Caco-2 (cell line): ENCODE data around the gene CCL5. TPM values are rescaled to one million over a fixed set of nuclear protein-coding genes. Genes with fewer than 3 reads are reported as not detected.

Experiments
- BruUV-seq: library from RNA; stranded (reverse); fragments of 400-500 nt; replicated peaks from 2 replicates; lab custom pipeline; 2021; lab: Mats Ljungman, UMichigan
- CTCF ChIA-PET: fragments of 300-600 bp; sonication (Branson Sonifier 250); formaldehyde crosslinking; loops from one replicate; lab custom pipeline; 2022; ENCODE audit warnings: antibody characterized with exemption; lab: Charles Lee
- POLR2A ChIA-PET: fragments of 300-600 bp; sonication (Branson Sonifier 250); formaldehyde crosslinking; loops from one replicate; lab custom pipeline; 2022; ENCODE audit warnings: antibody characterized with exemption; lab: Charles Lee
- DNase-seq, 2 experiments: peaks; one replicate each; pipeline versions ENCODE4 v3.0.0 to v3.0.0-alpha.2; 2020 to 2022
- H3K27me3 ChIP-seq: replicated peaks from 2 replicates; pipeline ENCODE4 v1.6.0; 2011; ENCODE audit warnings: low read length; ENCODE audit not compliant: control insufficient read depth, insufficient read depth
- H3K36me3 ChIP-seq: 2 replicates; pipeline ENCODE4 v1.5.1; 2011; ENCODE audit warnings: low read length; ENCODE audit not compliant: control insufficient read depth, insufficient read depth
- H3K4me1 ChIP-seq: fragments of 250-450 bp; sonication (Bioruptor Pico); 2 replicates; pipeline ENCODE4 v1.5.1; 2020; ENCODE audit warnings: mild to moderate bottlenecking
- H3K4me3 ChIP-seq: 2 replicates; pipeline ENCODE4 v1.5.1; 2011; ENCODE audit warnings: low read depth, mild to moderate bottlenecking, control low read depth, low read length
- H3K9me3 ChIP-seq: fragments of 250-450 bp; sonication (Bioruptor Pico); 2 replicates; pipeline ENCODE4 v1.5.1; 2020; ENCODE audit warnings: mild to moderate bottlenecking, moderate library complexity
- H3K27ac Mint-ChIP-seq: one replicate; pipeline ENCODE4 v1.8.0; 2022; ENCODE audit warnings: mixed read lengths; ENCODE audit not compliant: unreplicated experiment
- H3K27me3 Mint-ChIP-seq: one replicate; pipeline ENCODE4 v1.8.0; 2022; ENCODE audit warnings: mixed read lengths; ENCODE audit not compliant: insufficient read depth, unreplicated experiment
- H3K36me3 Mint-ChIP-seq: one replicate; pipeline ENCODE4 v1.8.0; 2022; ENCODE audit warnings: mild to moderate bottlenecking, mixed read lengths; ENCODE audit not compliant: insufficient read depth, unreplicated experiment
- H3K4me1 Mint-ChIP-seq: one replicate; pipeline ENCODE4 v1.8.0; 2022; ENCODE audit warnings: low read depth, mixed read lengths; ENCODE audit not compliant: unreplicated experiment
- H3K4me3 Mint-ChIP-seq: one replicate; pipeline ENCODE4 v1.8.0; 2022; ENCODE audit warnings: mild to moderate bottlenecking, moderate library complexity, mixed read lengths; ENCODE audit not compliant: unreplicated experiment
- H3K9me3 Mint-ChIP-seq: one replicate; pipeline ENCODE4 v1.8.0; 2022; ENCODE audit warnings: mixed read lengths; ENCODE audit not compliant: unreplicated experiment
- intact Hi-C: fragments of 100-400 bp; cut with micrococcal nuclease; formaldehyde crosslinking; loops from one replicate; pipeline ENCODE4 v1.10.0; 2022; ENCODE audit not compliant: unreplicated experiment
- total RNA-seq: library from RNA; stranded (reverse); gene quantifications from 2 replicates; pipeline ENCODE4 v1.2.3, GENCODE V29; 2022
- TF ChIP-seq, protein P1 (sequence below), 2 experiments: fragments of 200-600 bp in 1 of 2; IDR thresholded peaks; 1 replicate in 1 of 2; 2 replicates in 1 of 2; pipeline versions ENCODE4 v1.5.1 to v1.8.0; 2011 to 2022; ENCODE audit warnings: antibody characterized with exemption in 1 of 2, control low read depth in 1 of 2, inconsistent platforms in 1 of 2, low read depth in 1 of 2, low read length in 1 of 2, mild to moderate bottlenecking in 1 of 2, moderate library complexity in 1 of 2; ENCODE audit not compliant: insufficient read depth in 1 of 2, severe bottlenecking in 1 of 2, unreplicated experiment in 1 of 2

Gene CCL5
- total RNA-seq, 1 experiment from 2014 or later: not detected

DNA sequence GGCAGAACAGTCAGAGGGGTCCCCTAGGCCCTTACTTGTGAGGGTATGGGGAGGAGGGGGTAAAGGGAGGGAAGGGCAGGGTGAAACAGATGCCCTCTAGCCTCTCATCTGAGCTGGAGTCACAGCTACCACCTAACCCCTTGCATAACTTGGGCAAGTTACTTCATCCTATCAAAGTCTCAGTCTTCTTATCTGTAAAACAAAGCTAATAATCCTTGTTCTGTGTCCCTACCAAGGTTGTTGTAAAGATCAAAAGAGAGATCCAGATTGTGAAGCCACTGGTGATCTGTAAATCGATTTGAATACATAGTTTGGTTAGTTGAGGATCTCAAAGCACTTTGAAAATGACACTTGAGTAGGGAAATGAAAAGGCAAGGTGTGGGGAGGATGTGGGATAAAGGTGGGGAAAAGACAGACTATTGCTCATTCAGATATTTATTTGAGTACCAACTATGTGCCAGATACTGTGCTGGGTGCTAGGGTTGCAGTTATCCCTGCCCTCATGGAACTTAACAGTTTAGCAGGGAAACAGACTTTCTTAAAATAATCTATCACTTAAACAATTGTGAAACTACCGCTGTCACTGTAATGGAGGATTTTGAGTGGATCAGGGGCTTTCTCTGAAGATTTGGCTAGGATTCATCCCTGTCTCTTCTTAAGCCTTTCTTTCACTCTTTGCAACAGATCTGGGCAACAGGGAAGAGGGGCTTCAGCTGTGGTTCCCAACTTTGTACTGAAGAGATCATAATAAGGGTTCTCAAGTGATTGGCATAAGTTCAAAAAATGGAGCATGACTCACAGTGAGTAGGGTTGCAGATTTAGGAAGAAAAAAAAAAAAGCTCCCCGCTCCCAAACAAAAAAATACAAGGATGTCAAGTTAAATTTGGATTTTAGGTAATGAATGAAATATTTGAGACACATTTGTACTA, 14.5 kb downstream of the CCL5 start:
- ChIA-PET POLR2A (interaction anchor here (0.5 to 0.6 kb wide), 2 partner anchors 37 to 99 kb away, joined by 3 to 4 read pairs; no protein-coding TSS in a partner anchor), CTCF (interaction anchor here (1.5 kb wide), 2 partner anchors 11 to 57 kb away, joined by 3 to 4 read pairs; partner anchors contain the start of gene TAF15)
- intact Hi-C loops: no loop called here
- Histone ChIP-seq H3K27me3 (no peaks in the 10 kb centered on the region), H3K9me3 (no peaks in the 10 kb centered on the region), H3K4me3 (no peak overlapping the region), H3K4me1 (peaks cover 22% of the 10 kb centered on the region), H3K36me3 (no peaks in the 10 kb centered on the region)
- H3K27me3 Mint-ChIP-seq: no peaks in the 10 kb centered on the region
- TF ChIP-seq, protein P1, sequence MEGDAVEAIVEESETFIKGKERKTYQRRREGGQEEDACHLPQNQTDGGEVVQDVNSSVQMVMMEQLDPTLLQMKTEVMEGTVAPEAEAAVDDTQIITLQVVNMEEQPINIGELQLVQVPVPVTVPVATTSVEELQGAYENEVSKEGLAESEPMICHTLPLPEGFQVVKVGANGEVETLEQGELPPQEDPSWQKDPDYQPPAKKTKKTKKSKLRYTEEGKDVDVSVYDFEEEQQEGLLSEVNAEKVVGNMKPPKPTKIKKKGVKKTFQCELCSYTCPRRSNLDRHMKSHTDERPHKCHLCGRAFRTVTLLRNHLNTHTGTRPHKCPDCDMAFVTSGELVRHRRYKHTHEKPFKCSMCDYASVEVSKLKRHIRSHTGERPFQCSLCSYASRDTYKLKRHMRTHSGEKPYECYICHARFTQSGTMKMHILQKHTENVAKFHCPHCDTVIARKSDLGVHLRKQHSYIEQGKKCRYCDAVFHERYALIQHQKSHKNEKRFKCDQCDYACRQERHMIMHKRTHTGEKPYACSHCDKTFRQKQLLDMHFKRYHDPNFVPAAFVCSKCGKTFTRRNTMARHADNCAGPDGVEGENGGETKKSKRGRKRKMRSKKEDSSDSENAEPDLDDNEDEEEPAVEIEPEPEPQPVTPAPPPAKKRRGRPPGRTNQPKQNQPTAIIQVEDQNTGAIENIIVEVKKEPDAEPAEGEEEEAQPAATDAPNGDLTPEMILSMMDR (IDR thresholded peaks at IDR 0.05; ENCODE audit: insufficient read depth in 1 of 2, low read depth in 1 of 2, low read length in 1 of 2, severe bottlenecking in 1 of 2, unreplicated experiment in 1 of 2): no peak
- H3K9me3 Mint-ChIP-seq: no peaks in the 10 kb centered on the region
- no peak overlapping the region for H3K4me3 Mint-ChIP-seq
- no TSS peak for BruUV-seq
- peak in 1 of 2 experiments; percentile 42 for DNase-seq
- peaks cover 18% of the 10 kb centered on the region for H3K4me1 Mint-ChIP-seq
- H3K36me3 Mint-ChIP-seq: no peaks in the 10 kb centered on the region
- no peak overlapping the region for H3K27ac Mint-ChIP-seq

DNA sequence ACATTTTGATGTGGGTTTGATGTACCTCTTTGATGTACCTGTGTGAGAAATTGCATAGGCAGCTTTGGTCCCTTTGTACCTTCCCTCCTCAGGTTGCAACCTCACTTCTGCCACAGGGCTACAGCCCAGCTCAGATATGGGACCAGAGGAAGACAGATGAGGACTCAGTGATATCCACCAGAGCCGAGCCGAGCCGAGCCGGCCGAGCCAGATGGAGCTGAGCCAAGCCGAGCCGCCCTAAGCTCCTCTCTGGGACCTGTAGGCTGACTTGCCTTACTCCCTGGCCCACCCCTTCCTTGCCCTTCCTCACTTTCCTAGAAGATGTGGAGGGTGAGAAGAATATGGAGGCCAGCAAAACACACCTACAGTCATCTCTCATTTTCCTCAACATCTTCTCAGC, 15.3 kb downstream of the CCL5 start:
- POLR2A ChIA-PET: no interaction called here
- H3K27me3 ChIP-seq: no peaks in the 10 kb centered on the region
- Mint-ChIP-seq H3K27ac (no peak overlapping the region), H3K4me3 (no peak overlapping the region), H3K4me1 (peaks cover 18% of the 10 kb centered on the region), H3K27me3 (no peaks in the 10 kb centered on the region), H3K36me3 (no peaks in the 10 kb centered on the region), H3K9me3 (no peaks in the 10 kb centered on the region)
- intact Hi-C loops: no loop called here
- no peak overlapping the region for H3K4me3 ChIP-seq
- H3K9me3 ChIP-seq: no peaks in the 10 kb centered on the region
- no TSS peak for BruUV-seq
- CTCF ChIA-PET: interaction anchor here (1.5 kb wide), 2 partner anchors 10 to 56 kb away, joined by 3 to 4 read pairs; partner anchors contain the start of gene TAF15
- TF ChIP-seq, protein P1 (IDR thresholded peaks at IDR 0.05; ENCODE audit: insufficient read depth in 1 of 2, low read depth in 1 of 2, low read length in 1 of 2, severe bottlenecking in 1 of 2, unreplicated experiment in 1 of 2): no peak
- H3K36me3 ChIP-seq: no peaks in the 10 kb centered on the region
- peaks cover 22% of the 10 kb centered on the region for H3K4me1 ChIP-seq
- DNase-seq: no peak

DNA sequence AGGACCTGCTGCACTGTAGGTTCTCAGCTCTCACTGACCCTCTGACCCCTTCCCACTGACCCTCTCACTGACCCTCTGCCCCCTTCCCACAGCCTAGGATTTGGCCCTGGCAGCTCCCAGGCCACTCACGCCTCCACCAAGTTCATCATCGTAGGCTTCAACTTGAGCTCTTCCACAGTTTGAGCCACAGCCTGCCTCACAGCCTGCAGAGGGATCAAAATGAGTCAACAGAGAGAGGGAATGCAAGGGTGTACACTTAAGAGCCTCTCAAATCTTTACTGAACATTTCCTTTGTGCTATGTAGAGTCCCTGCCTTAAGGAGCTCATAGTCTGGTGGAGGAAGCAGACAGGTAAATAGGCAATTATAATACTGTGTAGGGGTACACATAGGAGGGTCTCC, 23.6 kb downstream of the CCL5 start:
- CTCF ChIA-PET: no interaction called here
- POLR2A ChIA-PET: no interaction called here
- Mint-ChIP-seq H3K27me3 (no peaks in the 10 kb centered on the region), H3K4me3 (no peak overlapping the region), H3K36me3 (peaks cover 8% of the 10 kb centered on the region), H3K27ac (no peak overlapping the region), H3K9me3 (no peaks in the 10 kb centered on the region), H3K4me1 (no peaks in the 10 kb centered on the region)
- no TSS peak for BruUV-seq
- Histone ChIP-seq H3K9me3 (no peaks in the 10 kb centered on the region), H3K27me3 (no peaks in the 10 kb centered on the region), H3K4me3 (no peak overlapping the region), H3K4me1 (no peaks in the 10 kb centered on the region), H3K36me3 (no peaks in the 10 kb centered on the region; the same call in 1 of the 2 replicates)
- TF ChIP-seq, protein P1 (IDR thresholded peaks at IDR 0.05; ENCODE audit: insufficient read depth in 1 of 2, low read depth in 1 of 2, low read length in 1 of 2, severe bottlenecking in 1 of 2, unreplicated experiment in 1 of 2): no peak
- intact Hi-C loops: no loop called here
- no peak for DNase-seq
